NB4 (cell line): Measurements from ENCODE around the gene ELOVL3.

Experiments
- DNase-seq: peaks from one replicate; pipeline ENCODE4 v3.0.0; 2010; ENCODE audit warnings: low read depth
- H3K4me3 ChIP-seq: one replicate; pipeline ENCODE4 v1.5.1; 2011; ENCODE audit warnings: mild to moderate bottlenecking, low read depth, low read length, moderate library complexity
- MYC ChIP-seq: IDR thresholded peaks from 2 replicates; pipeline ENCODE4 v1.6.1; 2011; ENCODE audit warnings: low read depth, low read length
- POLR2A ChIP-seq: IDR thresholded peaks from 2 replicates; pipeline ENCODE4 v1.6.1; 2011; ENCODE audit warnings: mild to moderate bottlenecking; ENCODE audit not compliant: insufficient read length; ENCODE audit errors: extremely low read depth
- TF ChIP-seq, protein P1 (sequence below): IDR thresholded peaks from 2 replicates; pipeline ENCODE4 v1.6.1; 2011; ENCODE audit warnings: low read depth, low read length
- TF ChIP-seq, protein P2 (sequence below): IDR thresholded peaks from one replicate; pipeline ENCODE4 v1.5.1; 2012; ENCODE audit warnings: low read depth, low read length

The ELOVL3 gene

DNA sequence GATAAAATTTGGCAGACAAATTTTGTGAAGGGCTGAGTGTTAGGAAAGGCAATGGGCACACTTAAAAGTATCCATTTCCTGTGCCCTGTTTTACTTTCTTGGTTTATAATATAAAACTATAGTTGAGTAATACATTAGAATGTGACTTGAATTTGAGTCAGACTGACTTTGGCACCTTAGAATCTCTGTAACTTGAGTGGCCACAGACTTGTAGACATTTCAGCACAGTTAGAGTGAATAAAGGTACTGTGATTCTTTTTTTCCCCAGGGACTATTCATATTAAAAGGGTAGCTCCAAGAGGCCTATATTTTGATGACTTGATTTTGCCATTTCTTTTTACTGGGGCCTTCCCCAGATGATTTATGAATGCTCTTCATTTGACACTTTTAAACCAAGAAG is 41.6 kb downstream of the ELOVL3 start:
- DNase-seq, result no peak
- TF ChIP-seq, protein P1, sequence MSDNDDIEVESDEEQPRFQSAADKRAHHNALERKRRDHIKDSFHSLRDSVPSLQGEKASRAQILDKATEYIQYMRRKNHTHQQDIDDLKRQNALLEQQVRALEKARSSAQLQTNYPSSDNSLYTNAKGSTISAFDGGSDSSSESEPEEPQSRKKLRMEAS, result no peak
- TF ChIP-seq POLR2A, result no peak
- TF ChIP-seq, protein P2, sequence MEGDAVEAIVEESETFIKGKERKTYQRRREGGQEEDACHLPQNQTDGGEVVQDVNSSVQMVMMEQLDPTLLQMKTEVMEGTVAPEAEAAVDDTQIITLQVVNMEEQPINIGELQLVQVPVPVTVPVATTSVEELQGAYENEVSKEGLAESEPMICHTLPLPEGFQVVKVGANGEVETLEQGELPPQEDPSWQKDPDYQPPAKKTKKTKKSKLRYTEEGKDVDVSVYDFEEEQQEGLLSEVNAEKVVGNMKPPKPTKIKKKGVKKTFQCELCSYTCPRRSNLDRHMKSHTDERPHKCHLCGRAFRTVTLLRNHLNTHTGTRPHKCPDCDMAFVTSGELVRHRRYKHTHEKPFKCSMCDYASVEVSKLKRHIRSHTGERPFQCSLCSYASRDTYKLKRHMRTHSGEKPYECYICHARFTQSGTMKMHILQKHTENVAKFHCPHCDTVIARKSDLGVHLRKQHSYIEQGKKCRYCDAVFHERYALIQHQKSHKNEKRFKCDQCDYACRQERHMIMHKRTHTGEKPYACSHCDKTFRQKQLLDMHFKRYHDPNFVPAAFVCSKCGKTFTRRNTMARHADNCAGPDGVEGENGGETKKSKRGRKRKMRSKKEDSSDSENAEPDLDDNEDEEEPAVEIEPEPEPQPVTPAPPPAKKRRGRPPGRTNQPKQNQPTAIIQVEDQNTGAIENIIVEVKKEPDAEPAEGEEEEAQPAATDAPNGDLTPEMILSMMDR, result no peak
- TF ChIP-seq MYC, result no peak
- H3K4me3 ChIP-seq, result no peak overlapping the region

DNA sequence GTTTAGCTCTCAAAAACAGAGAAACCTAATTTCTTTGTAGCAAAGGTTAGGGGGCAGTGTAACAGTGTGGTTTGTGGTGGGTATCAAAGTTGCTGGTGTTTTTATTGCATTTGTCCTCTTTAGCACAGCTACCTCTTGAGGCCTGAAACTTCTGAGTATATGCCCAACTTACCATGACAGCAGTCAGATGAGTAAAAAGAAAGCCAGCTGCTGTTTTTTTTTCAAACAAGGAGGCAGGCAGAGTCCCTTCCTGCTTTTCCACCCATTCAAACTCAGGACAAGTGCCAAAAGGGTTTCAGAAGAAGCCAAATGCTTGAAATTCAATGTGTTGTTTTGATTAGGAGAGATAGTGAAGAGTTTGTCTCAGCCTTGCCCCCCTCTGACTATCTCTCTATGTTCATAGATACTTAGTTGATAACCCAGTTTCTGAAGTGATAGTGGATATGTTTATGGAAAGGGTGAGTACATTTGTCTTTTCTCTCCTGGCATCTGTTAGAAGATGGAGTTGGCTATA is 42.3 kb downstream of the ELOVL3 start:
- no peak for DNase-seq
- H3K4me3 ChIP-seq, result no peak overlapping the region
- TF ChIP-seq, protein P2, result no peak
- TF ChIP-seq, protein P1, result no peak
- TF ChIP-seq MYC, result no peak
- TF ChIP-seq POLR2A, result no peak

DNA sequence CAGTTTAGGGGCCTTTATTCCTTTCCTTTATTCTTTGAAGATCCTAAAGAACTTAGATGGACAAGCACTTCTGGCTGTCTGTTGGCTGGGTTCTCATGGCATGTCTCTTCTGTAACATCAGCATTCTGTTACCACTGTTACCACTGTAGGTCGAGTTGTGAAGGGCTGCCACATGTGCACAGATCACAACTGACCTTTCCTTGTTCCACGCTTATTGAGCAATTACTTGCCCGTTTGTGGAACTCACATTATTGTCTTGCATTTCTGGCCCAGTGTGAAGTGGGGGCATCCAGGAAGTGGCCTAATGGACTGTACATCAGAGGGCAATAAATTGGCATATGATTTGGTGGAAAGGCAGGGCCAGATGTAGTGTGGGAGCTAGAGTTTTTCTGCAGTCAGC is 42.9 kb downstream of the ELOVL3 start:
- H3K4me3 ChIP-seq, result no peak overlapping the region
- TF ChIP-seq POLR2A (no peak), MYC (peak; percentile 36; the same call in 1 of the 2 replicates)
- TF ChIP-seq, protein P2, result no peak
- TF ChIP-seq, protein P1, result peak; percentile 45; the same call in 1 of the 2 replicates
- DNase-seq, result peak; percentile 32

DNA sequence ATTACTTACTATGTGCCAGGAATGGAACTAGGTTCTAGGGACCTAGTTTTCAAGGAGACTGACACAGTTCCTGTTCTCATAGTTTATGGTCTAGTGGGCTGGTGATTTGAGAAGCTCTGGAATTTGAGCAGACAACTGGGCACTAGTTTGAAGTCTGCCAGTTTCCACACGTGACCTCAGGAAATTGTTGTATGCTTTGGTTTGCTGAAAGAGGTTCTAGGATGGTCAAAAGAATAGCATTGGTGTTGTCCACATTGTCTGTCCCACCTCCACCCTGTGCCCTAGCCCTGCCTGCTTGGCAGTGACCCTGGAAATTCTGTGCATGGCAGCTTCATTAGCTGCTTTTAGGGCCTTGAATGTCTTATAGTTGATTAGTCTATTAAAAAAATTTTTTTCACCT is 48.0 kb downstream of the ELOVL3 start:
- no peak for TF ChIP-seq POLR2A
- TF ChIP-seq, protein P2, result no peak
- no peak for TF ChIP-seq MYC
- TF ChIP-seq, protein P1, result no peak
- no peak overlapping the region for H3K4me3 ChIP-seq
- DNase-seq, result no peak

DNA sequence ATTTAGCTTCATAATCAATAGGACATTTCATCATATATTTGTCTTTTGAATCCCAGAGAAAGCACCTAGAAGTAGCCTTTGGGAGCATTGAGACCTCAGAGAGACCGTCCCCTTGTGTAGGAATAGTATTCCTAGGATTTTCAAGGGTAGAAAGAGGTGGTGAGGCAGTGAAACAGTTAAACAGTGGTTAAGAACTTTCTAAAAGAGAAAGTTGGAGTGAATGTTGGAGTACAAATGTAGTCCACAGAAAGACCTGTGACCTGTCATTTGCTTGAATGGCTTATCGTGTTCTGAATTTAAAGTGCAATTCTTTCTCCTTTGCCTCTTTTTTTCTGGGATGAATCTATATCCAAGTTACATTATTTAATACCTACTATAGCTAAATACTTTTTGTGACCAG is 49.2 kb downstream of the ELOVL3 start:
- no peak overlapping the region for H3K4me3 ChIP-seq
- no peak for TF ChIP-seq POLR2A
- TF ChIP-seq, protein P2, result no peak
- no peak for TF ChIP-seq MYC
- TF ChIP-seq, protein P1, result no peak
- DNase-seq, result no peak

DNA sequence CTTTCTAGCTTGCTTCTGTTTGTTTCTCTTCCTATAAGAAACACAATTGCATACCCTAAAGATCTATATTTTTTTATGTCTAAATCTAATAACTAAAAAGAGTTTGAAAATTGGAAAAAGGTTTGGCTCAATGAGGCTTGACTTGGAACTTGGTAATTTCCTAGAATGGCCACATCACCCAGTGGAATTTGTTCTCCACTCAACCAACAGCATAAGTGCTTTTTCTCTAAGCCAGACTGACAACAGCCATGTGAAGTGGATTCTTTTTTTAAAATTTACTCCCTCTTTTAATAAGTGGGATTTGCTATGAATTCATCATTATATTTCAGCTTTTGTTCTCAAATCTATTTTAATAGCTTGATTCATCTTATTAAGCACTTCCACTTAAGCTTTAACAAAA is 53.0 kb downstream of the ELOVL3 start:
- no peak overlapping the region for H3K4me3 ChIP-seq
- TF ChIP-seq MYC (no peak), POLR2A (no peak)
- TF ChIP-seq, protein P2, result no peak
- TF ChIP-seq, protein P1, result no peak
- no peak for DNase-seq
